Measurements from ENCODE around the gene MZF1. TPM values are rescaled to one million over a fixed set of nuclear protein-coding genes. Genes with fewer than 3 reads are reported as not detected.

Gene MZF1
- total RNA-seq, 1 experiment from 2014 or later: 18.0 TPM

DNA sequence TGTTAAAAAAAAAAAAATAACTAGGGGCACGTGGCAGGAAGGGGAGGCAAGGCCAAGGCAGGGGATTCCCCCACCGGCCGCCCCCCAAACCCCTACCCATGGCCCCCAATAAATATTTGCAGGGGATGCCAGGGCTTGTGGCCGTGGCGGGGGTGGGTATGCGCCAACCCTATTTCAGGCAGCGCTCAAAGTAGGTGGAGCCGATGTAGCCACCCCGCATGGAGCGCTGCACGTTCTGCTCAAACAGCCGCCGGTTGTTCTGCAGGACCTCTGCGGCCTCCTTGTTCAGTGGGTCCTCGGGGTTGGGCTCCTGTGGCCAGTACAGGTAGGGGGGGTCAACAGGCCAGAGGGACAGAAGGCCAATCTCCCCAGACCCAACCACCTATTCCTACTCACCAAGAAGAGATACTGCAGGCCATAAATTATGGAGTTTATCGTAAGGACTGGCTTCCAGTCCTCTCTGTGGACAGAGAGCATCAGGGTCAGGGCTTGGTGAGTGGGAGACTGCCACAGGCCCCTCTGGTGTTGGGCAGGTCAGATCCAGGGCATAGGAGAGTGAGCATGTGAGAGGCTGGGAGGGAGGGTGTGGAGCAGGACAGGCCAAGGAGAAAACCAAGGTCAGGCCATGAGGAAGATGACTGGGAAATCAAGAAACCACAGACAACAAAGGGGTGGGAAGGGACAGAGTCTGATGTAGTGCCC, 17.1 kb downstream of the MZF1 start:
- H3K9ac ChIP-seq (ENCODE audit: low read length): no peak overlapping the region
- no TSS peak for BruUV-seq (replicated peaks)
- POLR2A ChIA-PET (ENCODE audit: unreplicated experiment): interaction anchor here (1.5 to 2.4 kb wide), 2 partner anchors 12 to 36 kb away, joined by 11 to 14 read pairs; partner anchors contain the start of genes TRIM28 and ZBTB45
- H3K27ac ChIP-seq (ENCODE audit: low read length): no peak overlapping the region
- CTCF ChIA-PET: no interaction called here
- H2AFZ ChIP-seq (ENCODE audit: low read length): no peak overlapping the region
- intact Hi-C loops (cut with micrococcal nuclease): loop anchor here (1.0 kb wide), 1 partner anchor 12 kb away; the partner anchor contains the start of gene TRIM28
- TF ChIP-seq EZH2 (IDR thresholded peaks at IDR 0.05; ENCODE audit: low read length, unreplicated experiment): no peak
- TF ChIP-seq EZH2phosphoT487 (IDR thresholded peaks at IDR 0.05; ENCODE audit: borderline replicate concordance, low read length): no peak
- TF ChIP-seq, protein P1, sequence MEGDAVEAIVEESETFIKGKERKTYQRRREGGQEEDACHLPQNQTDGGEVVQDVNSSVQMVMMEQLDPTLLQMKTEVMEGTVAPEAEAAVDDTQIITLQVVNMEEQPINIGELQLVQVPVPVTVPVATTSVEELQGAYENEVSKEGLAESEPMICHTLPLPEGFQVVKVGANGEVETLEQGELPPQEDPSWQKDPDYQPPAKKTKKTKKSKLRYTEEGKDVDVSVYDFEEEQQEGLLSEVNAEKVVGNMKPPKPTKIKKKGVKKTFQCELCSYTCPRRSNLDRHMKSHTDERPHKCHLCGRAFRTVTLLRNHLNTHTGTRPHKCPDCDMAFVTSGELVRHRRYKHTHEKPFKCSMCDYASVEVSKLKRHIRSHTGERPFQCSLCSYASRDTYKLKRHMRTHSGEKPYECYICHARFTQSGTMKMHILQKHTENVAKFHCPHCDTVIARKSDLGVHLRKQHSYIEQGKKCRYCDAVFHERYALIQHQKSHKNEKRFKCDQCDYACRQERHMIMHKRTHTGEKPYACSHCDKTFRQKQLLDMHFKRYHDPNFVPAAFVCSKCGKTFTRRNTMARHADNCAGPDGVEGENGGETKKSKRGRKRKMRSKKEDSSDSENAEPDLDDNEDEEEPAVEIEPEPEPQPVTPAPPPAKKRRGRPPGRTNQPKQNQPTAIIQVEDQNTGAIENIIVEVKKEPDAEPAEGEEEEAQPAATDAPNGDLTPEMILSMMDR (conservative IDR thresholded peaks at IDR 0.05; ENCODE audit: low read depth, low read length): no peak
- peaks cover 23% of the 10 kb centered on the region for H3K36me3 ChIP-seq (ENCODE audit: low read depth, low read length)
- H3K4me2 ChIP-seq (ENCODE audit: low read length): peak overlapping the region; percentile 94
- 0 out of 2 replicates have a peak, but pooled peaks cover 1% of the 10 kb centered on the region for H4K20me1 ChIP-seq (ENCODE audit: low read length)
- peaks cover 39% of the 10 kb centered on the region for H3K4me1 ChIP-seq (ENCODE audit: insufficient read depth, low read length)
- peaks cover 33% of the 10 kb centered on the region for H3K79me2 ChIP-seq (ENCODE audit: low read length)
- H3K27me3 ChIP-seq (ENCODE audit: low read length): no peaks in the 10 kb centered on the region
- H3K9me2 ChIP-seq (replicated peaks; ENCODE audit: low read length): no peaks in the 10 kb centered on the region
- ATAC-seq: no peak
- peak overlapping the region; percentile 95; the same call in 1 of the 2 replicates for H3K4me3 ChIP-seq (ENCODE audit: low read length)
- DNase-seq: no peak
- peaks cover 8% of the 10 kb centered on the region for H3F3A ChIP-seq (ENCODE audit: low read length, unreplicated experiment)
- no peaks in the 10 kb centered on the region for H3K9me3 ChIP-seq (ENCODE audit: low read length)

- Histone ChIP-seq H3K9me2 (replicated peaks; ENCODE audit: low read length) (no peaks in the 10 kb centered on the region), H3K36me3 (ENCODE audit: low read depth, low read length) (peaks cover 30% of the 10 kb centered on the region), H3K9me3 (ENCODE audit: low read length) (no peaks in the 10 kb centered on the region), H3F3A (ENCODE audit: low read length, unreplicated experiment) (peaks cover 8% of the 10 kb centered on the region), H4K20me1 (ENCODE audit: low read length) (peaks cover 8% of the 10 kb centered on the region; the same call in 1 of the 2 replicates), H3K79me2 (ENCODE audit: low read length) (peaks cover 33% of the 10 kb centered on the region), H2AFZ (ENCODE audit: low read length) (peak overlapping the region; percentile 67), H3K27me3 (ENCODE audit: low read length) (no peaks in the 10 kb centered on the region), H3K4me3 (ENCODE audit: low read length) (peak overlapping the region; percentile 70), H3K4me2 (ENCODE audit: low read length) (peak overlapping the region; percentile 89), H3K4me1 (ENCODE audit: insufficient read depth, low read length) (peaks cover 39% of the 10 kb centered on the region), H3K9ac (ENCODE audit: low read length) (peak overlapping the region; percentile 82), H3K27ac (ENCODE audit: low read length) (peak overlapping the region; percentile 69)
- intact Hi-C loops (cut with micrococcal nuclease): loop anchor here (1.0 kb wide), 1 partner anchor 11 kb away; the partner anchor contains the start of gene TRIM28
- no peak for ATAC-seq
- no peak for DNase-seq
- CTCF ChIA-PET: interaction anchor here (0.8 kb wide), 1 partner anchor 36 kb away, joined by 3 read pairs; the partner anchor contains the start of gene ZBTB45
- TSS peak; percentile 18 for BruUV-seq (replicated peaks)
- TF ChIP-seq, protein P1 (conservative IDR thresholded peaks at IDR 0.05; ENCODE audit: low read depth, low read length): no peak
- TF ChIP-seq EZH2 (IDR thresholded peaks at IDR 0.05; ENCODE audit: low read length, unreplicated experiment) (no peak), EZH2phosphoT487 (IDR thresholded peaks at IDR 0.05; ENCODE audit: borderline replicate concordance, low read length) (no peak)
- POLR2A ChIA-PET (ENCODE audit: unreplicated experiment): interaction anchor here (1.5 to 2.4 kb wide), 2 partner anchors 12 to 36 kb away, joined by 11 to 14 read pairs; partner anchors contain the start of genes TRIM28 and ZBTB45
Measured at GRCh38 chr19:58555369-58555885, 17.7 kb downstream of the MZF1 start.
